ENCODE results near the gene PFN4.

DNA sequence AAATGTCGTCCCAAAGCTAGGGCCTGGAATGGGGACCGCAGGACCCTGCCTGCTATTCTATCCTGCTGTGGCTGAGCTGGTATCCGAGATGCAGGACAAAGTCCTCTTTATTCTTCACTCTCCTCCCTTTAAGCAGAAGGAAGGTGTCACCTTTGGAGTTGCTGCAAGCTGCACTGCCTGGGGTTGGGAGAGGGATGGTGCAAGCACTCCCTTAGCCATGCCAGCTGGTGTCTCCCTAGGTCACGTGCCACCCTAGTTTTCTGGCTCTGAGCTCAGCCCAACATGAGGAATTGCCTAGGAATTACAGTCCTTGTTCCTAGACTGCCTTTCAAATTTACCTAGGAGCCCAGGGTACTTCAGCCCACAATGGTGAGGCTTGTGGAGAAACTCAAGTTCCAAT lies 30.3 kb upstream of the PFN4 start:
- TF ChIP-seq POLR2A (IDR thresholded peaks at IDR 0.05; ENCODE audit: borderline replicate concordance, extremely low read depth, insufficient read depth, insufficient read length): no peak
- no peak for TF ChIP-seq EZH2 (IDR thresholded peaks at IDR 0.05)

Measured in HCT116 (cell line).